ENCODE results near the gene DMRTB1.

GRCh38 chr1:53480678-53481077 lies 21.5 kb downstream of the DMRTB1 start:
- TF ChIP-seq CTCF (IDR thresholded peaks at IDR 0.05 in 2 of 3, conservative IDR thresholded peaks at IDR 0.05 in 1 of 3; ENCODE audit: borderline replicate concordance in 1 of 3, insufficient read depth in 1 of 3, low read depth in 2 of 3, low read length in 2 of 3) (no peak), POLR2AphosphoS5 (IDR thresholded peaks at IDR 0.05; ENCODE audit: low read depth, low read length) (no peak), RAD21 (IDR thresholded peaks at IDR 0.05; ENCODE audit: low read depth) (no peak), EZH2phosphoT487 (IDR thresholded peaks at IDR 0.05; ENCODE audit: borderline replicate concordance) (no peak), SP1 (IDR thresholded peaks at IDR 0.05; ENCODE audit: low read depth) (no peak), POLR2A (IDR thresholded peaks at IDR 0.05; ENCODE audit: borderline replicate concordance, extremely low read depth, insufficient read depth, insufficient read length) (no peak), EZH2 (IDR thresholded peaks at IDR 0.05) (no peak)
